ENCODE measurements around the gene IL4R. TPM values are rescaled to one million over a fixed set of nuclear protein-coding genes. Genes with fewer than 3 reads are reported as not detected.
"Not testable (repeated sequence)": the region's sequence is repeated elsewhere in the genome, so short reads cannot be mapped to it uniquely, and the experiment has no call there.

Gene IL4R
- total RNA-seq, 1 donor from 2014 or later: 8.2 TPM

DNA sequence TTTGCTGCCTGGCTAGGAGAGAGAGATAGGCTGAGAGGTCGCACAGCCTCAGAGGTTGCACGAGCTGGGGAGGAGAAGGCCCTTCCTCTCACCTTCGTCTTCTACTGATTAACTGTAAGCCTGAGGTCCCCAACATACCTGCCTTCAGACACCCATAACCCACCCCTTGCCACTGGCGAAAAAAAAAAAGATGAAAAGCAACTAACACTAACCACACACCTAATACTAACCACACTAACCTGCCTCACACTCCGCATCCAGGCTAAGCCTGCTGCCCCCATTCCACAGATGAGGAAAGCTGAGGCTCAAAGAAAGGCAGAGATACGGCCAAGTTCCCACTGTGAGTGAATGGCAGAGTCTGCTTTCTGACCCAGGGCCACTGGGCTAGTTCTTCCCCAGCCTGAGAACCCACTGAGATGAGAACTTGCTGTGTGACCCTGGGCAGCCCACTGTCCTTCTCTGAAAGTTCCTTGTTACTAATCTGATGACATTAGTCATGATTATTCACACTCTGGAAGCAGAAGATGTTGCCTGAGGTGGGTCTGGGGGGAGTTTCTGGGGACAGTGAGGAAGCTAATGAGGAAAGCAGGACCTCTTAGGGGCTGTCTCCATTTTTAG lies 92.8 kb downstream of the IL4R start:
- intact Hi-C loops (cut with DNase I): no loop called here
- no peak for DNase-seq
- no peak for ATAC-seq (ENCODE audit: poor library complexity)

DNA sequence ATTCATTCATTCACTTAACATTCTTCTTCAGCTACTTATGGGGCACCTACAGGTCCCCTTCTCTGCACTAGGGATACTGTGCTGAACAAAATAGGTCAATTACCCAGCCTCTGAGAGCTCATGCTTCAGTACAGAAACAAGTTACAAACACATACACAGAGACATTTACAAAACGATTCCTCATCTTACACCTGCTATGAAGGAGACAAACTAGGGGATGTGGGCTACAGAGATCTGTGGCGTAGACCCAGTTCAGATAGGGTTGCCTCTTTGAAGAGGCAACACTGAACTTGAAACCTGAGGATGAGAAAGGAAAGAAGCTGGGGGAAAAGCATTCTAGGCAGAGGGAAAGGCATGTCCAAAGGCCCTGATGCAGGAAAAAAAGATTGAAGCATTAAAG lies 93.4 kb downstream of the IL4R start:
- ATAC-seq (ENCODE audit: poor library complexity) (no peak), DNase-seq (no peak)
- intact Hi-C loops (cut with DNase I): no loop called here

DNA sequence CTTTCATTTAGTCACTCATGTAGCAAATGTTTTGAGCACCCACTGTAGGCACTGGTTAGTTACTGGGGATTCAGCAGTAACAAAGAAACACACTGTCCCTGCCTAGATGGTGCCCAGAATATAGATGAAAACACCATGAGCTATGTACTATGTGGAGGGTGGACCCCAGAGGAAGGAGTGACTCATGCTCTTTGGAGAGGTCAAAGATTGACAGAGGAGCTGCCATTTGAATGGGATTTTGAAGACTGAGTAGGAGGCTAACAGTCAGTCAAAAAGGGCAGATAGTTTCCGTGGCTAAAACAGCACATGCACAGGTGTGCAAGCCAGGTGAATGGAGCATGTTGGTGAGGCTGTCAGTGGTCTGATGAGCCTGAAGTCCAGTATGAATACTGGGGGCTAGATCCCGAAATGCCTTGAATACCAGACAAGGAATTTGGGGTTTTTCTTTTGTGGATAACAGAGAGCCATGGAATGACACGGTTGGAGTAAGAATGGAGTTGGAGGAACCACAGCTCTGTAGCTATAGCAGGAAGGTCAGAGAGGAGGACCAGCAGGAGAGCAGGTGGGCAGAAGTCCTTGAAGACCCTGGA lies 94.3 kb downstream of the IL4R start:
- DNase-seq: no peak
- intact Hi-C loops (cut with DNase I): no loop called here
- no peak for ATAC-seq (ENCODE audit: poor library complexity)

DNA sequence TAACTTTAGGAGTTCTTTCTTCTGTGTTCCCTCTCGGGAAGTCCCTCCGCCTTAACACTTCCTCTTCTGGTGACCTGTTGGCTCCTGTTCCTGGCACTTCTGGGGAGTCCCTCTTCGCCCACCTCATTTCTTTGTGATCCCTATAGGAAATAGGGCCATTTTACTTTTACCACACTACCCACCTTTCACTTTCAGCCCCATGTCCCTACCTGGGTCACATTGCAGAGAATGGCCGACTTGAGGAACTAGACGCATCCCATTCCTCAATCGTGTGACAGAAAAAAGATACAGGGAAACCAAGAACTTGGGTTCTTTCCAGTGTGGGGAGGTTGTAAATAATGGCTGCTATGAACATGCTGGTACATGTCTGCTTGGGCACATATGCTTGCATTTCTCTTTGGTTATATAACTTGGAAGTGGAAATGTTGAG lies 94.8 kb downstream of the IL4R start:
- ATAC-seq (ENCODE audit: poor library complexity) (no peak), DNase-seq (no peak)
- intact Hi-C loops (cut with DNase I): no loop called here

DNA sequence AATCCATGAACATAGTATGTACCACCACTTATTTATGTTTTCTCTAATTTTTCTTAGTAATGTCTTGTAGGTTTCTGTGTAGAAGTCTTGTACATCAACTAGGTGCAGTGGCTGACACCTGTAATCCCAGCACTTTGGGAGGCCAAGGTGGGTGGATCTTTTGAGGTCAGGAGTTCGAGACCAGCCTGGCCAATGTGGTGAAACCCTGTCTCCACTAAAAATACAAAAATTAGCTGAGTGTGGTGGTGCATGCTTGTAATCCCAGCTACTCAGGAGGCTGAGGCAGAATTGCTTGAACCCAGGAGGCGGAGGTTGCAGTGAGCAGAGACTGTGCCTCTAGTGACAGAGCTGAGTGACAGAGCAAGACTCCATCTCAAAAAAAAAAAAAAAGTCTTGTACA lies 96.2 kb downstream of the IL4R start:
- intact Hi-C loops (cut with DNase I); ATAC-seq (ENCODE audit: poor library complexity): not testable (repeated sequence)

DNA sequence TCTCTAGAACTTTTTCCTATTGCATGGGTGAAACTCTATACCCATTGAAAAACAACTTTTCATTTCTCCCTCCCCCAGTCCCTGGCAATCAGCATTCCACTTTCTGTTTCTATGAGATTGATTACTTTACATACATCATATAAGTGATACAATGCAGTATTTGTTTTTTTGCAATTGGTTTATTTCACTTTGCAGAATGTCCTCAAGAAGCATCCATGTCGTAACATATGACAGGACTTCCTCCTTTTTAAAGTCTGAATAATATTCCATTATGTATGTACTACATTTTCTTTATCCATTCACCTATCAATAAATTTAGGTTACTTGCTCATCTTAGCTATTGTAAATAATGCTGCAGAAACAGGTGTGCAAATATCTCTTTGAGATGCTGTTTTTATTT lies 97.0 kb downstream of the IL4R start:
- intact Hi-C loops (cut with DNase I): no loop called here
- ATAC-seq (ENCODE audit: poor library complexity): no peak
- DNase-seq: no peak

More for the DNA sequence above, 96.2 kb downstream of the IL4R start:
- DNase-seq: not testable (repeated sequence)

DNA sequence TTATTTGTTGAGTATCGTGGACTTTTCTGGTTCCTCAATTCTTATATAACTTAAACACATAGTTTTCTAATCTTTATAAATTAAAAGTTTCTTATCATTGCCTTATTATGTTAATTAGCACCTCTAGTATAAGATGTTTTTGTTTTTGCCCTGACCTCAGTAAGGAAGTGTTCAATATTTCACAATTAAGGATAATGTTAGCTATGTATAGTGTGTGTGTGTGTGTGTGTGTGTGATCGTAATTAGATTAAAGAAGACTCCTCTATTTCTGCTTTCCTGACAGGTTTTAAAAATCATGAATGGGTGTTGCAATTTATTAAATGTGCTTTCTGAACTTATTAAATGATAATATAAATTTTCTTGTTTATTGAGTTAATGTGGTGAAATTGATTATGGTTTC lies 100.2 kb downstream of the IL4R start:
- ATAC-seq (ENCODE audit: poor library complexity): no peak
- no peak for DNase-seq
- intact Hi-C loops (cut with DNase I): no loop called here

Other genes starting within 250 kb of the IL4R start
- gene C16orf82, start 247.0 kb upstream of the IL4R start, total RNA-seq: not detected
- gene KDM8, start 110.4 kb upstream of the IL4R start, total RNA-seq: 2.9 TPM
- 36.0 TPM for gene NSMCE1, start 45.2 kb upstream of the IL4R start, total RNA-seq
- gene IL21R, start 88.2 kb downstream of the IL4R start, total RNA-seq: 0.13 TPM
- 45.2 TPM for gene GTF3C1, start 235.9 kb downstream of the IL4R start, total RNA-seq
- gene KATNIP, start 236.2 kb downstream of the IL4R start, total RNA-seq: 6.3 TPM

Measured in Right ventricle myocardium superior (tissue), 1 donor.